ENCODE measurements around the gene PDLIM1.

Gene PDLIM1

DNA sequence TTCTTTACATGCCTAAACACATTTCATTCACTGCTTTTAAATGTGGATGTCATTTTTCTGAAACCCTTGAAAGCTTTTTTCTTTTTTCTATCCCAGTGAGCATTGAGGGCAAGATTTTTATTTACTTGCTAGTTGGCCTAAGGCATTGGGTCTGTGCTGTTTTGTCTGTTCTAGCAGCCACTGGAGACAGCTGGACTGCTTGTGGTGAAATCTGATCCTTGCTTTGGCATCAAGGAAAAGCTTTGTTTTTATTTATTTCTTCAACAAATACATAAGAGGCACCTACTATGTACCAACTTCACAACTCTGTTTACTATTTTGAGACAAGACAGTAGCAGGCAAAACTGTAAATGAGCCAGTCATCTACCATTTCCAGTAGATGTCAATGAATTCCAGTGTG lies 28.4 kb upstream of the PDLIM1 start:
- Histone ChIP-seq H3K4me3 (no peak overlapping the region), H3K27ac (no peak overlapping the region)

DNA sequence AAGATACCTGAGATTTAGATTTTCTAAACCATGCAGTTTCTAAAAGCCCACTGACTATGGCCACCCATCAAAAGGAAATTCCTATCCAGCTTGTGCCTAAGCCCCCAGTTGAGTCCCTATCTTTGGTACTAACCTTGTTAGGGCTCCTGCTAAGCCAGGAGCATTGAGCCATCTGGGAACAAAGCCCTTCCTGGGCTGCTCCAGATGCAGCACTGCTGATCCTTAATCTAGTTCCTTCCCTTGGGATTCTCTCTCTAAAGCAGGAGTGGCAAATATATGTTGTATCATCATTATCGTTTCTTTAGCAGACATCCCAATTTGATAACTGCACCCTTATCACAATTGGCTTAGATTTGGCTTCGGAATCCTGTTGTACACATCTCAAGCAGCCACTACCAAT lies 24.7 kb upstream of the PDLIM1 start:
- no peak overlapping the region for H3K27ac ChIP-seq

DNA sequence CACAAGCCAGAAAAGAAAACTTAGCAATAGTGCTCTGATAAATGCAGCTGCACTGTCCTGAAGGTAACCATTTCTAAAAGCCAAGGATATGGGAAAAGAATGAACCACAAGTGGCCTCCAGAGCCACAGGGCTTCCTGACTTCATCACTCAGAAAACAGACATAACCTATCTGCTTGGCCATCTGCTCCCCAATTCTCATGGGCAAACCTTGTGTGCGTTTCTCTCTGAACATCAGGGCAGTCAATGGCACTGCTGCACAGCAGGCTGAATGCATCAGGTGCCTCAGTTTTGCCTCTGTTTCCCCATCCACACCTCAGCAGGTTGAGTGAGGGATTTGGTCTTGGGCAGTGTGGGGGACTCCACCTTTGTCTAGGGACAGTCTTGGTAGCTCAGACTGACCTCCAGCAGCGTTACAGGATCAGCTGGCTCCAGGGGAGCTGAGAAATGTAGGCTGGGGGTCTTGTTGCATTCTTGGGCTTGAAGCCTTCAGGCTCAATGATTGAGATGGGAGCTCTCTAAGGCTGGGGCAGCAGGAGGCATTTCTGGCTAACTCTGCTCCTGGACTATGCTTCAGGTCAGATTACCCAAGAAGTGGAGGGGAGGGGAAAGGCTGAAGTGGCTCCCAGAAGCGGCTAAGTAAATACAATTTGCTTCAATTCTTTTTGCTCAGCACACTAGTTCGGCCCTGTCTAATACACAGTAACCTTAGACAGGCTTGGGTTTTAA lies 23.6 kb upstream of the PDLIM1 start:
- Histone ChIP-seq H3K27ac (no peak overlapping the region), H3K4me3 (no peak overlapping the region)

More for the DNA sequence above, 24.7 kb upstream of the PDLIM1 start:
- no peak overlapping the region for H3K4me3 ChIP-seq

DNA sequence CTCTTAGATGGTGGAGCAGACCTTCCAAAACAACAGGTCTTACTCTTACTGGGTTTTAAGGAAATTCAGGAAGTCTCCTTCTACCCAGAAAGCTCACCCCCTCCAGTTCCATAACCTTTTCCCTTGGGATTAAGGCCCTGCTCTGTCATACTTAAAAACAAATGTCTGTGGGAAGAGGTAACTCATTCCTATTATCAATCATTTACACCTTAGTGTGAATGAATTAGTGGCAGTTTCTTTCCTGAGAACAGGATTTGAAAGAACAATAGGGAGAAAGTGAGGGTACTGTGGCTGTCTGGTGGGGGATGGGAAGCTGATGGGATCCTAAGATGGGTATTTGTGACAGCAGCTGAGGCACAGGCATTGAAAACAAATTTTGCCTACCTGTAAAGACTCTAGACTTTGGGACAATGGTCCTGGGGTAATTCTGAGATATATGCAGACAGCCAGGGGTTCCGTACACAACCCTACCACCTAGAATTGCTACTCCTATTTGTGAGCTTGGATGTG lies 22.2 kb upstream of the PDLIM1 start:
- H3K4me3 ChIP-seq: no peak overlapping the region
- no peak overlapping the region for H3K27ac ChIP-seq

DNA sequence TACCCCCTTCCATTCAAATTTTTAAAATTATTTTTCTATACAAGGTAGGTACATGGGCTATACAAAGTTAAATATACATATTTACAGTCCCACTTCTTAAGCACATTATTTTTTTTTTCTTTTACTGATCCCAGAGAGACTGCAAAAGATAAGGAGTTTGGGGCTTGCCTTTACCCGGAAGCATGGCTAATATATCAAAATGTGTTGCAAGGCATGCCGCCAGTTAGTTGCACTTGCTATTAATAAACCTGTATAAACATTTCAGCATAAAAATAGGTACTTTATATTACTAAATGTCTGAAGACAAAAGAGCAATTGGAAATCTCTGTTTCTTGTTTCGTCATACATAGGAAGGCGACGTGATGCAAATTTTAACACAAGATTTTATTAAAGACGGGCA lies 21.5 kb upstream of the PDLIM1 start:
- H3K27ac ChIP-seq: no peak overlapping the region
- no peak overlapping the region for H3K4me3 ChIP-seq

DNA sequence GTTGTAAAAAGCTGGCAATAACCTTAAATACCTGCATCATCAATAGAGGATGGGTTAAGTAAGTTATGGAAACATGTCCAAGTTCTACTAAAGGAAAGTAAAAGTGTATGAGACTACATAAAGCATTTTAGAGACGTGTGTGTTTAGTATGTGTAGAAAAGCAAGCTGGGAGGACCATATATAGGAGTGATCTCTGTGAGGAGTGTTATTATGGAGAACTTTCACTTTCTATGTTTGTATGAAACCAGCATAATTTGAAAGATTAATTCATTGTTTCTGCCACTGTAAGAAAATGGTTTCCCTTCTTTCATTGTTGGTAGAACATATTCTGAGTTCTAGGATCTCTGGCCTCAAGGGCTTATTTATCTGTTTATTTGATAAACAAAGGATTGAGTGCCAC lies 19.2 kb upstream of the PDLIM1 start:
- H3K27ac ChIP-seq: peak overlapping the region in 1 of 21 experiments; percentile 70

DNA sequence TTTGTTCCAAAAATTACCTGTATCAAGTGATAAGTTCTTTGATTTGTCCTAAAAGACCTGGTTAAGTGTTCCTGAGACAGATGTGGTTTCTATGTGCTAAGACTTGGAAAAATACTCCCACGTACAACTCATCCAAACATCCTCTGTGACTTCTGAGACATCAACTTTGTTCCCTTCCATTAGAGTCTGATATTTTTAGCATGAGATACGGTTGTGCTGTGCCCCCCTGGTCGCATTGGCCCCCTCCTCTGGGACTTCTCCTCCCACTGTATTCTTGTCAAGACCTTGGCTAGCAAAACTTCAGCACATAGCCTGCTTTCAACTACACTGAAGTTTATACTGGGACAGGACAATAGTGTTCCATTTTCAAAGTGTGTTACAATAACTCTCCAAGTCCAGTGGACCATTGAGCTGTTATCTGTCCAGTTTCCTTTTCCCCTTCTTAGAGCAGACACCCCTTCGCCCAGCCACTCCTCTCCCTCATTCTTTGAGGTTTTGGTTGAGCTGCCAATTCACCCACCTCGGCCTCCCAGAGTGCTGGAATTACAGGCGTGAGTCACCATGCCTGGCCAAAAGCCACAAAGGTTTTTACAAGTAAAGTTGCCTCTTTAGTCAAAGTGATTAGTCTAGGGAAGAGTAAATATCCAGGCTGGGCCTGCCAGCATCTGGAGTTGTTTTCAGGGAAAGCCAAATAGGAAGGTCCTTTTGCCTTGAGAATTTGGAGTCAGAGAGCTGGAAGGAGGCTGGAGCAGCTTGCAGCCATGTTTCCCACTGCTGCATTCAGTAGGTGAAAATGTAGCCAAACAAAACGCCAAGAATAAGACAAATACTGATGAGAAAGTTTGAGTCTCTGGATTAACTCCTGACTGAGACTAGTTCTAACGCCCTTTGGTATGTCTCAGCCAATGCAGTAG lies 17.8 kb upstream of the PDLIM1 start:
- peak overlapping the region in 15 of 21 experiments; percentile 13 to 70 (median 39) for H3K27ac ChIP-seq

More for the DNA sequence above, 19.2 kb upstream of the PDLIM1 start:
- no peak overlapping the region for H3K4me3 ChIP-seq

DNA sequence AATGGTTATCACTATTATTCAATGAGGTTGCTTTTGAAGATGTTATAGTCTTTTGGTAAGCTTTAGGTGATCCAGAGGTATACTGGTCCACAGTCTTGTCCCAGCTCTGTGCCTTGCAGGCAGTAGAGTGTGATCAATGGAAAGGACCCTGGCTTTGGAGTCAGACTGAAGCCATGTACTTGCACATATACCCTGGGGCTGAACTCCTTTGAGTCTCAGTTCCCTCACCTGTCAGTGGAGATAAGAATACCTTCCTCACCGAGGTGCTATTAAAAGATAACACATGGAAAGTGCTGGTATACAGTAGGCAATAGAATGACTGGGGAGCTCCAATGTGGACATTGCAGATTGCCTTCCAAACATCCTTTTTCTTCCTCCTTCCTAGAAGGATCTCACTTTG lies 16.0 kb upstream of the PDLIM1 start:
- no peak overlapping the region for H3K27ac ChIP-seq
- no peak overlapping the region for H3K4me3 ChIP-seq

More for the DNA sequence above, 17.8 kb upstream of the PDLIM1 start:
- no peak overlapping the region for H3K4me3 ChIP-seq

DNA sequence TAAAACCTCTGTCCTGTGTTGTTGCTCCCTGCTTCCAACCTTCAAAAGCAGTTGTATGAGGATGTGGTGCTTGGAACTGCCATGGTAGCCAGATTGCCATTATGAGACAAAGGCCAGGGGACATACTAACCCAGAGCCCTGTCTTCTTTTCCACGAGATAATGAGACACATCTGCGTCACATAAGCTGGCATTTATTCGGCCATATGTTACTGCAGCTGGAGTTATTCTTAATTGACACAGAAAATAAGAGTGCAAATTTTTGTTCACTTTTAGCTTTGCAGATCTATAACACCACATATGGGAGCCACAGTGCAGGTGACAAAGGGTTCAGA lies 15.5 kb upstream of the PDLIM1 start:
- H3K27ac ChIP-seq: no peak overlapping the region
- H3K4me3 ChIP-seq: no peak overlapping the region

DNA sequence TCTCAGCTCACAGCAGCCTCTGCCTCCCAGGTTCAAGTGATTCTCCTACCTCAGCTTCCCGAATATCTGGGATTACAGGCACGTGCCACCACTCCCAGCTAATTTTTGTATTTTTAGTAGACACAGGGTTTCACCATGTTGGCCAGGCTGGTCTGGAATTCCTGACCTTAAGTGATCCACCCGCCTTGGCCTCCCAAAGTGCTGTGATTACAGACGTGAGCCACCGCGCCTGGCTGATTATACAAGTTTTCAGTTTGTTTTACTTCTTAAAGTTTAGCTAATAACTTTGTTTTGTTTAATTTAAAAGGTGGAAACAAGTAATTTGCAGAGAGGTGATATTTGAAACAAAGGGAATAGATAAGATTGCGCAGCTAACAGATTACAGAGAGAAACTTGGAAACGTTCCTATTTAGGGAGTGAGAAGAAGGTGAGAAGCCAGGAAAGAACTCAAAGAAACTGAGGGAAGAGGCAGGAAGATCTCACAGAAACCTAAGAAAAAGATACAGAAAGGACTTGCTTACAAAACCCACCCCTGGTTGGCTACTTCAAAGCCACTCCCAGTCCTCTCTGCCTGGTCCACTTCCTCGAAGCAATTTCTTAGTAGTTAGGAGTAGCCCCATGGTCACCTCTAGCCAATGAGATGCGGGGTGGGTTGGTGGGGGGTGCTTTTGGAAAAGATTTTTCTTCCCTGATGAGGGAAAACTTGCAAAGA lies 15.0 kb upstream of the PDLIM1 start:
- Histone ChIP-seq H3K4me3 (no peak overlapping the region), H3K27ac (no peak overlapping the region)

DNA sequence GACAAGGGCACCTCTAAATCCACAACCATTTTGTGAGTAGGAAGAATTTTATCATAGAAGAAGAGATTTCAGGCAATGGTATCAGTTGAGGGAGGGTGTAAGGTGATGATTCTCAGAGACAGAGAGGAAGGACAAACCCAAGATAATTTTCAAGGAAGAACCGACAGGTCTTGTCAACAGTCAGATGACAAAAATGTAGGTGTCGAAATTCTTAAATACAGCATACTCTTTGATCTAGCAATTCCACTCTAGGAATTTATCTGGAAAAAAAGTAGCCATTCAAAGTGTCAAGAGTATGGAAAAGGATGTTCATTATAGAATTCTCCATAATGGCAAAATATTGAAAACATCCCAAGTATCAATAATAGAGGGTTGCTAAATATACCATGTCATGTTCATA lies 14.2 kb upstream of the PDLIM1 start:
- no peak overlapping the region for H3K27ac ChIP-seq

DNA sequence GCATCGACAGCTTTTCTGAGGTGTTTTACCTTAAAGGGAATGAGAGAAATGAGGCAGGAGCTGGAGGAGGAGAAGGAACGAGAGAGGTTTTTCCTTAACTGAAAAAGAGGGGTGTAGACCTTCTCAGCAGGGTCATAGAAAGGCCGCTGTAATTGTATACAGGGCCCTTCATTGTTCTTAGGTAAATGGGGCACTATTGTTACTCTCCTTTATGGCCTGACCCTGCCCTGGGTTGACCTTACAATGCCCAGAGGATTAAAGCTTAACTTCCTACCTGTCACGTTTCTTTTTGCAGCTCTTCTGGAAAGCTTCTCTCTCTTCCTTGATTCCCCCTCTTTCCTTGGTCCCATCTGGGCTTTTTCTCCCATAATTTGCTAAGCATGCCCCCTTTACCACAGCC lies 13.7 kb upstream of the PDLIM1 start:
- Histone ChIP-seq H3K4me3 (no peak overlapping the region), H3K27ac (no peak overlapping the region)

More for the DNA sequence above, 14.2 kb upstream of the PDLIM1 start:
- H3K4me3 ChIP-seq: no peak overlapping the region

DNA sequence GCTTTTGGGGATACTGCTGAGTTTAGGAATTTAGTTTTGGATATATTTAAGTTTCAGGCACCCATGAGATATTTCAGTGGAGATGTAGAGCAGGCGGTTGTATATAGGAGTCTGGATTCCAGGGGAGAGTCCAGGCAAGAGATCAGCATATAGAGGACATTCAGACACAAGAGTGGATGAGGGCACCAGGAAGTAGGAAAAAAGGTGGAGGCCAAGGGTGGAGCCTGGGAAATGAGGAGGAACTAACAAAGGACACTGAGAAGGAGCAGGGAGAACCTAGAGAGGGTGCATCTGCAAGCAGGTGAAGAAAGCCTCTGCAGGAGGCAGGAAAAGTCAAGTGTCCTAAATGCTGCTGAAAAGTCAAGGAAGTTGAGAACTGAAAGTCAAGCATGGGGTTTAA lies 13.1 kb upstream of the PDLIM1 start:
- Histone ChIP-seq H3K4me3 (no peak overlapping the region), H3K27ac (no peak overlapping the region)

DNA sequence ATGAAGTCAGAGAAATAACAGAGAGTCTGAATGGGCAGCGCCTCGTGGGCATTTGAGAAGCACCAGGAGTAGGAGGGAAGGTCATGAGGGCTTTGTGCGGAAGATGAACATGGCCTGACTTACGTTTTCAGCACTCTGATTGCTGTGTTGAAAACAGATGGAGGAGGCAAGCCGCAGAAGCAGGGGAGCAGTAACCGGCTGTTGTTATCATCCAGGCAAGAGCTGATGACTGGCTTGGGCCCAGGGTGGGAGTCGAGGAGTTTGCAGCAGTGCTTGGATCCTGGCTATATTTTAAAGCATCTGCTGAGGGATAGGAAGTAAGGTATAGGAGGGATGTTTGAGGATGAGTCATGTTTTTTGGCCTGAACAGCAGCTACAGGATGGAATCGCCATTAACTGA lies 12.7 kb upstream of the PDLIM1 start:
- no peak overlapping the region for H3K27ac ChIP-seq
- H3K4me3 ChIP-seq: no peak overlapping the region

DNA sequence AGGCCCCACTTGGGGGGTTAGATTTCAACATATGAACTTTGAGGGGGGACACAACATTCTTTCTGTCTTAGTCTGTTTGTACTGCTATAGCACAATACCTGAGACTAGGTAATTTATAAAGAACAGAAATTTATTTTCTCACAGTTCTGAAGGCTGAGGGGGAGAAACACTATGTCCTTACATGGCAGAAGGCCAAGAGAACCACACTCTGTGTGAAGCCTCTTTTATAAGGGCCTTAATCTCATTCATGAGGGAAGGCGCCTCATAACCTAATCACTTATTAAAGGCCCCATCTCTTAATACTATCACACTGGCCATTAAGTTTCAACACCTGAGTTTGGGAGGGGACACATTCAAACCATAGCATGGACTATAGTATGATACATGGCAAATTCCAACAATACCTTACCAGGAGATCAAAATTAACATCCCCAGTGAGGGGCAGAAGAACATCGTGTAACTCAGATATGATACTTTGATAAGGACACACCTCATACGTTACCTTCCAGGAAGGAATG lies 9.3 kb upstream of the PDLIM1 start:
- Histone ChIP-seq H3K27ac (no peak overlapping the region), H3K4me3 (no peak overlapping the region)

DNA sequence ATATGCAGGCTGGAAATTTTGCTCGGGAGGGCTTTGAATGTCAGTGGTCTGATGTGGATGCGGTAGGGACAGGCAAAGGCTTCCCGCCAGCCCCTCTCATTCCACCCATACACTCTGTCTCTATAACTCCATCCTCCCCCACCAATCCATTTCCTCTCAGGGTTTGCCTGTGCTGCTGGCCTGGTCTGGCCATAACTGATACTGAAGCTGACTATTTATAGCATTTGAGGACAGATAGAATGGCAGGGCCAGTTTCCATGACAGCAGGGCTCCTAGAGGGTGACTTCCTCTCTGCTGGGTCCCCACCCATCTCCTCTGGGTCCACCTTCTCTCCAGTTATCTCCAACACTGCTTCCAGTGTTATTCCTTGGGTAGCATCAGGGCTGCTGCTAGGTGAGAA lies 6.6 kb upstream of the PDLIM1 start:
- no peak overlapping the region for H3K4me3 ChIP-seq
- H3K27ac ChIP-seq: no peak overlapping the region

DNA sequence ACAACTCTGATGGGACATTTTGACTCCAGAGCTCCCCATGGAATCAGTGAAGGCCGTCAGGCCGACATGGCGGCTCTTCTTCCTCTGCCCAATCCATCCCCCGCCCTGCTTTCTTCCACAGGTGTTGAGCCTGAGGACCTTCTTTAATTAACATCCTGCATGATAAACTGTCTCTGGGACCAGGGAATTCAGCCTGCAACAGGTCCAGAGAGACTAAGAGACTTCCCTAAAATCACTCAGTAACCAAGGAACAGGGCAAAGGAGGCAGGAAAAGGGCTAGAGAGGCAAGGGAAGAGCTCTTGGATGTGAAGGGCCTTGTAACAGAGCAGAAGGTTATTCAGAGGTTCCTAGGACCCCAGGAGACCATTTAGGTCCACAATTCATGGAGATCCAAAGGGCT lies 6.0 kb upstream of the PDLIM1 start:
- Histone ChIP-seq H3K4me3 (no peak overlapping the region), H3K27ac (no peak overlapping the region)

DNA sequence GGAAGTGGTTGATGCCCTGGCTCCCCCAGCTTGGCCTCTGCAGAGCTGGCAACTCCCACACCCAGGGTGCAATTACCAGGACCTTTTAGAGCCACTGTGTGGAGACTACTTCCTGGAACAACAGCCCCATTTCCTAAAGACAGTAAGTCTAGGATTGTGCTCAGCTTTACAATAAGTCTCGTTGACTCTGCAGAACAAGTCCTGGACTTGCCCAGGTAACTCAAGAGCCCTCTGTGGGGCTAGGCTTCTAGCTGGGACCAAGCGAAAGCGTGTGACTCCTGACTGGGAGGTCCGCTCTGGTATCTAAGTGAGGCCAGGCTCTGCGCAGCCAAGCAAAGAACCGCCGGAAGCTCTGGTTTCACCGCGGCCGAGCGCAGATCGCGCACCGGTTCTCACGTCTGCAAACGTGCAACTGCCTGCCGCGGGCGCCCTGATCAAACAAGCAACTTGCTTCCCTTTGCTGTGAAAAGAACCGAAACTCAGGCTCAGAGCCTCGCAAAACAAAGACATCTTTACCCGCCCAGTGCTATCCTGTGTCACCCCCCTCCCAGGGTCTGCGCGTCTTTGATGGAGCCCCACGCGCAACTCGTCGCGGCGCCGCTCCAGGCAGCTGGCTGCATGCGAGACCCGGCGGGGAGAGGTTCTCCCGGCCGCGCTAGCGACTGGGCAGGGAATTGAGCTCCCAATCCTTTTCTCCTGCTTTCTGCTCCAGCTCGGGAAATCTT lies 4.4 kb upstream of the PDLIM1 start:
- H3K4me3 ChIP-seq: peak overlapping the region; percentile 12 to 39 (median 24)
- H3K27ac ChIP-seq: peak overlapping the region in 17 of 21 experiments; percentile 1 to 81 (median 65)

DNA sequence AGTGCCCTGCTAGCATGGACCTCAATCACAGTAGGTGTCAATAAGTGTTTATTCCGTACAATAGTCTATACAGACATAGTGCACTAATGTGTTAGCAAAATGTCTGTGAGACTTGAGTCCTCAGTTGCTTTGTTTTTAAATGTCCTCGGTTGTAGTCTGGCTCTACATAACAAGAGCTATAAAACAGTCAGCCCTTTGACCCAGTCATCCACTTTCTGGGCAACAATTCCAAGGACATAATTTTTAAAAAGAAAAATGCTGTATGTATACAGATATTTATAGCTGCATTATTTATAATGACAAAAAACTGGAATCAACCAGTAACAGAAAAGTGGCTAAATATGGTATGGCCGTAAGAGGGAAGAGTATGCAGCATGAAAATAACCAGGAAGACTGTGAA lies 2.8 kb upstream of the PDLIM1 start:
- no peak overlapping the region for H3K27ac ChIP-seq

More for the DNA sequence above, 2.8 kb upstream of the PDLIM1 start:
- no peak overlapping the region for H3K4me3 ChIP-seq
